Endodermal cell (in vitro differentiated cells): ENCODE measurements around the gene MT1M. TPM values are rescaled to one million over a fixed set of nuclear protein-coding genes. Genes with fewer than 3 reads are reported as not detected.

Experiments used
- DNase-seq: peaks from one replicate; pipeline ENCODE4 v3.0.0-alpha.2; 2017
- H3K27ac ChIP-seq: 2 replicates; pipeline ENCODE4 v1.5.1; 2013; ENCODE audit warnings: mild to moderate bottlenecking, low read depth, low read length, moderate library complexity
- H3K27me3 ChIP-seq: 2 replicates; pipeline ENCODE4 v1.6.1; 2013; ENCODE audit warnings: mild to moderate bottlenecking, low read length, moderate library complexity; ENCODE audit not compliant: insufficient read depth, control insufficient read depth, poor library complexity, severe bottlenecking
- H3K36me3 ChIP-seq: 2 replicates; pipeline ENCODE4 v1.7.0; 2013; ENCODE audit warnings: mild to moderate bottlenecking, low read length, moderate library complexity; ENCODE audit not compliant: control insufficient read depth, insufficient read depth
- H3K4me1 ChIP-seq: one replicate; pipeline ENCODE4 v1.7.0; 2013; ENCODE audit warnings: low read length; ENCODE audit not compliant: control insufficient read depth, insufficient read depth
- H3K4me3 ChIP-seq: 2 replicates; pipeline ENCODE4 v1.5.1; 2013; ENCODE audit warnings: mild to moderate bottlenecking, low read length, moderate library complexity
- H3K9ac ChIP-seq: 2 replicates; pipeline ENCODE4 v1.6.1; 2013; ENCODE audit warnings: mild to moderate bottlenecking, low read length, moderate library complexity; ENCODE audit not compliant: poor library complexity, severe bottlenecking; ENCODE audit errors: extremely low read depth
- H3K9me3 ChIP-seq: 2 replicates; pipeline ENCODE4 v1.6.1; 2013; ENCODE audit warnings: mild to moderate bottlenecking, low read length, moderate library complexity; ENCODE audit not compliant: control insufficient read depth
- H3K27ac Mint-ChIP-seq: 2 replicates; pipeline ENCODE4 v1.8.0; 2020; ENCODE audit warnings: mixed read lengths
- H3K27me3 Mint-ChIP-seq: 2 replicates; pipeline ENCODE4 v1.8.0; 2021; ENCODE audit warnings: mild to moderate bottlenecking, mixed read lengths; ENCODE audit not compliant: insufficient read depth
- H3K36me3 Mint-ChIP-seq: 2 replicates; pipeline ENCODE4 v1.8.0; 2020; ENCODE audit warnings: low read depth, mixed read lengths
- H3K4me1 Mint-ChIP-seq: 2 replicates; pipeline ENCODE4 v1.8.0; 2020; ENCODE audit warnings: mixed read lengths
- H3K4me3 Mint-ChIP-seq: 2 replicates; pipeline ENCODE4 v1.8.0; 2020; ENCODE audit warnings: mild to moderate bottlenecking, moderate library complexity, mixed read lengths
- H3K9me3 Mint-ChIP-seq: 2 replicates; pipeline ENCODE4 v1.8.0; 2020; ENCODE audit warnings: mild to moderate bottlenecking, mixed read lengths
- CTCF ChIP-seq: fragments of 200-600 bp; sonication (generic); conservative IDR thresholded peaks from 2 replicates; pipeline ENCODE4 v1.5.0; 2021; ENCODE audit warnings: antibody characterized with exemption, mild to moderate bottlenecking
- WGBS, 2 experiments: methylation state at CpG; one replicate each; pipeline versions ENCODE4 v1.1.5 to v1.1.7; 2013; ENCODE audit warnings: missing lambda C conversion rate in 2 of 2, mixed read lengths in 1 of 2; ENCODE audit not compliant: insufficient coverage in 1 of 2, insufficient read length in 1 of 2; 5-methylcytosine and 5-hydroxymethylcytosine counted together
- total RNA-seq, 2 donors: library from RNA; stranded (reverse); fragmentation: NEBNext Ultra II Directional in 1 of 2; extraction: Animal tissue kit (Norgen Biotek cat#: 25700) in 1 of 2; gene quantifications; 2 replicates in 1 of 2; 3 replicates in 1 of 2; pipeline ENCODE4 v1.2.1, GENCODE V29; 2021

The MT1M gene
- total RNA-seq, 2 donors from 2014 or later = not detected

GRCh38 chr16:56633535-56633934 is 1.1 kb downstream of the MT1M start:
- Mint-ChIP-seq H3K36me3 (no peaks in the 10 kb centered on the region), H3K27ac (no peak overlapping the region), H3K4me1 (peaks cover 18% of the 10 kb centered on the region), H3K27me3 (peaks cover 100% of the 10 kb centered on the region), H3K9me3 (no peaks in the 10 kb centered on the region), H3K4me3 (no peak overlapping the region)
- no peaks in the 10 kb centered on the region for H3K36me3 ChIP-seq
- DNase-seq = no peak
- no peaks in the 10 kb centered on the region for H3K4me1 ChIP-seq
- no peaks in the 10 kb centered on the region for H3K9me3 ChIP-seq
- no peak for TF ChIP-seq CTCF
- H3K27me3 ChIP-seq = peaks cover 100% of the 10 kb centered on the region
- H3K4me3 ChIP-seq = no peak overlapping the region
- 47 to 67% methylated on average over 5 to 7 of the region's 7 CpGs for WGBS, 2 experiments
- no peak overlapping the region for H3K27ac ChIP-seq
- H3K9ac ChIP-seq = no peak overlapping the region

- DNase-seq = peak; percentile 73
- Mint-ChIP-seq H3K27me3 (peaks cover 100% of the 10 kb centered on the region), H3K4me1 (peaks cover 18% of the 10 kb centered on the region), H3K9me3 (no peaks in the 10 kb centered on the region), H3K4me3 (peak overlapping the region; percentile 43), H3K36me3 (no peaks in the 10 kb centered on the region), H3K27ac (no peak overlapping the region)
- no peak for TF ChIP-seq CTCF
- no peak overlapping the region for H3K27ac ChIP-seq
- H3K4me1 ChIP-seq = no peaks in the 10 kb centered on the region
- H3K9ac ChIP-seq = no peak overlapping the region
- H3K4me3 ChIP-seq = peak overlapping the region; percentile 35
- H3K36me3 ChIP-seq = no peaks in the 10 kb centered on the region
- 3 to 5% methylated on average over 30 to 47 of the region's 47 CpGs for WGBS, 2 experiments
- H3K27me3 ChIP-seq = peaks cover 100% of the 10 kb centered on the region
- H3K9me3 ChIP-seq = no peaks in the 10 kb centered on the region
Measured at GRCh38 chr16:56634715-56635440, 2.4 kb downstream of the MT1M start.

GRCh38 chr16:56635441-56635967 is 3.0 kb downstream of the MT1M start:
- Mint-ChIP-seq H3K4me3 (peak overlapping the region; percentile 43), H3K9me3 (no peaks in the 10 kb centered on the region), H3K4me1 (peaks cover 18% of the 10 kb centered on the region), H3K27ac (no peak overlapping the region), H3K36me3 (no peaks in the 10 kb centered on the region), H3K27me3 (peaks cover 100% of the 10 kb centered on the region)
- Histone ChIP-seq H3K9ac (no peak overlapping the region), H3K36me3 (no peaks in the 10 kb centered on the region), H3K4me1 (no peaks in the 10 kb centered on the region), H3K27me3 (peaks cover 100% of the 10 kb centered on the region), H3K27ac (no peak overlapping the region), H3K4me3 (peak overlapping the region; percentile 35), H3K9me3 (no peaks in the 10 kb centered on the region)
- WGBS, 2 experiments = 0 to 4% methylated on average over 7 to 40 of the region's 40 CpGs
- TF ChIP-seq CTCF = no peak
- peak; percentile 64 for DNase-seq
